IMR-90 (cell line): Measurements from ENCODE around the gene GNG7. TPM values are rescaled to one million over a fixed set of nuclear protein-coding genes. Genes with fewer than 3 reads are reported as not detected.

ENCODE experiments used
- ATAC-seq: fragments of 200-7000 bp; cut with Tn5 transposase; 2 replicates; pipeline ENCODE4 v1.9.1; 2020; ENCODE audit warnings: low read depth, mild to moderate bottlenecking, moderate library complexity
- BruUV-seq: library from RNA; stranded (reverse); fragments of 400-500 nt; replicated peaks from 2 replicates; lab custom pipeline; 2021; lab: Mats Ljungman, UMichigan
- CTCF ChIA-PET: fragments of 300-600 bp; formaldehyde crosslinking; extraction: SDS; loops from one replicate; lab custom pipeline; 2021; ENCODE audit warnings: antibody characterized with exemption; lab: Yijun Ruan, JAX
- POLR2A ChIA-PET: fragments of 300-600 bp; sonication (Branson Sonifier 250); formaldehyde crosslinking; loops from one replicate; lab custom pipeline; 2022; ENCODE audit warnings: antibody characterized with exemption; ENCODE audit not compliant: unreplicated experiment; lab: Charles Lee
- DNase-seq: peaks from one replicate; pipeline ENCODE4 v3.0.0; 2013
- H2AFZ ChIP-seq: replicated peaks from 2 replicates; pipeline ENCODE3; 2013; ENCODE audit warnings: low read length, mild to moderate bottlenecking; ENCODE audit not compliant: poor library complexity
- H2AK5ac ChIP-seq: 2 replicates; pipeline ENCODE4 v1.6.1; 2013; ENCODE audit warnings: low read depth, low read length, inconsistent platforms
- H2AK9ac ChIP-seq: replicated peaks from 2 replicates; pipeline ENCODE3; 2013; ENCODE audit warnings: mild to moderate bottlenecking, low read depth, low read length, moderate library complexity; ENCODE audit not compliant: poor library complexity
- H2BK120ac ChIP-seq: 2 replicates; pipeline ENCODE4 v1.6.1; 2013; ENCODE audit warnings: low read depth, low read length, inconsistent platforms
- H2BK15ac ChIP-seq: 3 replicates; pipeline ENCODE4 v1.6.1; 2013; ENCODE audit warnings: low read depth, low read length, inconsistent platforms
- H2BK20ac ChIP-seq: 2 replicates; pipeline ENCODE4 v1.6.1; 2013; ENCODE audit warnings: low read depth, mild to moderate bottlenecking, inconsistent platforms, low read length, moderate library complexity
- H2BK5ac ChIP-seq: 2 replicates; pipeline ENCODE4 v1.6.1; 2013; ENCODE audit warnings: mild to moderate bottlenecking, low read depth, low read length, inconsistent platforms; ENCODE audit not compliant: poor library complexity, severe bottlenecking
- H3K14ac ChIP-seq: replicated peaks from 2 replicates; pipeline ENCODE4 v1.6.1; 2013; ENCODE audit warnings: low read depth, low read length, inconsistent platforms
- H3K18ac ChIP-seq: 2 replicates; pipeline ENCODE4 v1.6.1; 2013; ENCODE audit warnings: low read depth, low read length, control low read depth
- H3K23ac ChIP-seq: 2 replicates; pipeline ENCODE4 v1.6.1; 2013; ENCODE audit warnings: low read depth, low read length, inconsistent platforms
- H3K27ac ChIP-seq: 2 replicates; pipeline ENCODE4 v1.5.1; 2013; ENCODE audit warnings: mild to moderate bottlenecking, control low read depth, low read length; ENCODE audit not compliant: insufficient read depth
- H3K27me3 ChIP-seq: 2 replicates; pipeline ENCODE4 v1.6.1; 2013; ENCODE audit warnings: low read length; ENCODE audit not compliant: control insufficient read depth, insufficient read depth
- H3K36me3 ChIP-seq: 2 replicates; pipeline ENCODE4 v1.6.1; 2013; ENCODE audit warnings: low read length, mixed read lengths; ENCODE audit not compliant: control insufficient read depth, insufficient read depth
- H3K4ac ChIP-seq: 2 replicates; pipeline ENCODE4 v1.6.1; 2013; ENCODE audit warnings: low read depth, low read length, inconsistent platforms
- H3K4me1 ChIP-seq: 2 replicates; pipeline ENCODE4 v1.6.1; 2013; ENCODE audit warnings: low read length, mixed read lengths; ENCODE audit not compliant: control insufficient read depth, insufficient read depth
- H3K4me2 ChIP-seq: 2 replicates; pipeline ENCODE4 v1.6.1; 2013; ENCODE audit warnings: low read depth, mild to moderate bottlenecking, control low read depth, low read length, moderate library complexity
- H3K4me3 ChIP-seq: 2 replicates; pipeline ENCODE4 v1.5.1; 2013; ENCODE audit warnings: low read depth, mild to moderate bottlenecking, control low read depth, low read length, moderate library complexity; ENCODE audit not compliant: insufficient read depth
- H3K56ac ChIP-seq: 2 replicates; pipeline ENCODE4 v1.6.1; 2013; ENCODE audit warnings: low read length, inconsistent platforms; ENCODE audit not compliant: insufficient read depth; ENCODE audit errors: extremely low read depth
- H3K79me1 ChIP-seq, 2 experiments: 2 replicates each; pipeline ENCODE4 v1.6.1; 2013; ENCODE audit warnings: low read length in 2 of 2, inconsistent platforms in 1 of 2, low read depth in 1 of 2
- H3K9ac ChIP-seq: 2 replicates; pipeline ENCODE4 v1.6.1; 2013; ENCODE audit warnings: low read depth, low read length, control low read depth
- H3K9me1 ChIP-seq: 2 replicates; pipeline ENCODE4 v1.6.1; 2013; ENCODE audit warnings: low read length, inconsistent platforms; ENCODE audit not compliant: insufficient read depth
- H3K9me3 ChIP-seq: 2 replicates; pipeline ENCODE4 v1.6.1; 2013; ENCODE audit warnings: low read length; ENCODE audit not compliant: control insufficient read depth, insufficient read depth
- H4K20me1 ChIP-seq: 2 replicates; pipeline ENCODE4 v1.6.1; 2013; ENCODE audit warnings: low read length, inconsistent platforms; ENCODE audit not compliant: insufficient read depth
- H4K5ac ChIP-seq: 2 replicates; pipeline ENCODE4 v1.6.1; 2013; ENCODE audit warnings: mild to moderate bottlenecking, low read depth, low read length, control low read depth
- H4K8ac ChIP-seq, 2 experiments: 2 replicates each; pipeline ENCODE4 v1.6.1; 2013; ENCODE audit warnings: low read depth in 2 of 2, low read length in 2 of 2, control low read depth in 1 of 2, inconsistent platforms in 1 of 2
- H4K91ac ChIP-seq: 2 replicates; pipeline ENCODE4 v1.6.1; 2013; ENCODE audit warnings: low read depth, low read length, inconsistent platforms; ENCODE audit not compliant: insufficient read depth
- FOS ChIP-seq: fragments of 150-350 bp; IDR thresholded peaks from 2 replicates; pipeline ENCODE4 v1.6.1; 2016; ENCODE audit warnings: low read depth, low read length
- MAZ ChIP-seq: IDR thresholded peaks from 2 replicates; pipeline ENCODE4 v1.6.1; 2012; ENCODE audit warnings: low read depth, mild to moderate bottlenecking, low read length, improper control_type of control experiment, moderate library complexity, borderline replicate concordance
- POLR2A ChIP-seq: IDR thresholded peaks from 2 replicates; pipeline ENCODE4 v1.6.1; 2012; ENCODE audit warnings: mild to moderate bottlenecking, low read depth, low read length
- RCOR1 ChIP-seq: IDR thresholded peaks from 2 replicates; pipeline ENCODE4 v1.6.1; 2012; ENCODE audit warnings: mild to moderate bottlenecking, low read length, improper control_type of control experiment; ENCODE audit not compliant: insufficient replicate concordance
- RFX5 ChIP-seq: IDR thresholded peaks from 2 replicates; pipeline ENCODE4 v1.8.0; 2012; ENCODE audit warnings: low read depth, mild to moderate bottlenecking, low read length, moderate library complexity
- WGBS, 2 experiments: methylation state at CpG; one replicate each; pipeline versions ENCODE4 v1.1.5 to v1.1.7; 2013; ENCODE audit warnings: missing lambda C conversion rate in 2 of 2; ENCODE audit not compliant: insufficient read length in 1 of 2; ENCODE audit errors: extremely low coverage in 2 of 2; 5-methylcytosine and 5-hydroxymethylcytosine counted together
- dilution Hi-C: fragments of 300-500 bp; cut with HindIII; formaldehyde crosslinking; loops from one replicate; pipeline ENCODE4 v1.14.3; 2018; ENCODE audit warnings: low sequenced_read_pairs; ENCODE audit not compliant: unreplicated experiment
- in situ Hi-C: fragments of 300-500 bp; cut with MboI; formaldehyde crosslinking; loops from 3 replicates; pipeline ENCODE4 v1.14.3; 2019; ENCODE audit warnings: low sequenced_read_pairs, inconsistent platforms, mixed read lengths
- intact Hi-C: fragments of 100-400 bp; cut with micrococcal nuclease; formaldehyde crosslinking; loops from 2 replicates; pipeline ENCODE4 v1.10.0; 2022
- polyA plus RNA-seq, 3 experiments: library from polyadenylated mRNA; depleted of rRNA; stranded (reverse); fragments of >200 nt; gene quantifications; 2 replicates each; pipeline ENCODE4 v1.2.3, GENCODE V29; 2012; ENCODE audit warnings: low replicate concordance in 1 of 3
- total RNA-seq: library from RNA; depleted of rRNA; stranded (reverse); fragments of >200 nt; gene quantifications from 2 replicates; pipeline ENCODE4 v1.2.3, GENCODE V29; 2012
- TF ChIP-seq, protein P1 (sequence below): fragments of 150-350 bp; IDR thresholded peaks from 2 replicates; pipeline ENCODE4 v1.6.1; 2016; ENCODE audit warnings: low read depth, mild to moderate bottlenecking, low read length, moderate library complexity, borderline replicate concordance
- TF ChIP-seq, protein P2 (sequence below): conservative IDR thresholded peaks from 2 replicates; pipeline ENCODE4 v1.5.1; 2012; ENCODE audit warnings: mild to moderate bottlenecking, low read depth, low read length, improper control_type of control experiment

GNG7 gene
- total and polyA plus RNA-seq, 2 of the 4 experiments (the other 2 are of a cell fraction) = under 0.01 to 0.21 TPM

DNA sequence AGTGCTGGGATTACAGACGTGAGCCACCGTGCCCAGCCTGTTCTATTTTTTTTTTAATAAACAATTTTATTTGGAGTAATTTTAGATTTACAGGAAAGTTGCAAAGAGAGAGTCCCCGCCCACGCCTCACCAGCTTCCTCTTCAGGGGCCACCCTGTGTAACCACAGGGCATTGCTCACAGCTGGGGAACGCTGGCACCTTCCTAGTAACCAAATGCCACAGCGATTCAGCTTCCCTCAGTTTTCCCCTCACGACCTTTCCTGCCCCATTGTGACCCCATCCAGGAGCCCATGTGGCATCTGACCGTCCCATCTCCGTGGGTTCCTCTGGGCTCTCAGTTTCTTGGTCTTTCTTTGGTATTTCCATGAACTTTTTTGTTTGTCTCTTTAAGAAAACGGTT lies 83.9 kb downstream of the GNG7 start:
- Histone ChIP-seq H3K9ac (no peak overlapping the region), H3K23ac (no peak overlapping the region), H4K5ac (no peak overlapping the region), H3K4ac (no peak overlapping the region), H3K36me3 (no peaks in the 10 kb centered on the region), H3K4me2 (no peak overlapping the region), H2BK120ac (no peak overlapping the region), H2AK5ac (no peak overlapping the region), H2AFZ (peak overlapping the region; percentile 63), H4K8ac (no peak overlapping the region), H3K9me3 (peaks cover 3% of the 10 kb centered on the region; the same call in 1 of the 2 replicates), H4K91ac (no peak overlapping the region), H3K14ac (no peak overlapping the region), H3K27me3 (peaks cover 2% of the 10 kb centered on the region; the same call in 1 of the 2 replicates), H2BK20ac (no peak overlapping the region), H3K27ac (no peak overlapping the region), H2BK5ac (no peak overlapping the region), H2AK9ac (no peak overlapping the region), H3K79me1 (no peaks in the 10 kb centered on the region), H3K18ac (no peak overlapping the region), H2BK15ac (no peak overlapping the region), H3K56ac (no peak overlapping the region), H3K4me3 (no peak overlapping the region), H4K20me1 (no peaks in the 10 kb centered on the region), H3K9me1 (0 out of 2 replicates have a peak, but pooled peaks cover 3% of the 10 kb centered on the region), H3K4me1 (peaks cover 3% of the 10 kb centered on the region)
- dilution Hi-C loops = no loop called here
- intact Hi-C loops = no loop called here
- peak; percentile 28 for DNase-seq
- in situ Hi-C loops = loop anchor here (10.0 kb wide), 1 partner anchor 344 kb away; no protein-coding TSS in a partner anchor
- ChIA-PET POLR2A (interaction anchor here (0.6 to 0.8 kb wide), 2 partner anchors 10 to 197 kb away, joined by 3 to 4 read pairs; no protein-coding TSS in a partner anchor), CTCF (no interaction called here)
- TF ChIP-seq MAZ (no peak), RFX5 (no peak), POLR2A (no peak), RCOR1 (no peak), FOS (no peak)
- TF ChIP-seq, protein P1, sequence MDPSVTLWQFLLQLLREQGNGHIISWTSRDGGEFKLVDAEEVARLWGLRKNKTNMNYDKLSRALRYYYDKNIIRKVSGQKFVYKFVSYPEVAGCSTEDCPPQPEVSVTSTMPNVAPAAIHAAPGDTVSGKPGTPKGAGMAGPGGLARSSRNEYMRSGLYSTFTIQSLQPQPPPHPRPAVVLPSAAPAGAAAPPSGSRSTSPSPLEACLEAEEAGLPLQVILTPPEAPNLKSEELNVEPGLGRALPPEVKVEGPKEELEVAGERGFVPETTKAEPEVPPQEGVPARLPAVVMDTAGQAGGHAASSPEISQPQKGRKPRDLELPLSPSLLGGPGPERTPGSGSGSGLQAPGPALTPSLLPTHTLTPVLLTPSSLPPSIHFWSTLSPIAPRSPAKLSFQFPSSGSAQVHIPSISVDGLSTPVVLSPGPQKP = no peak
- TF ChIP-seq, protein P2, sequence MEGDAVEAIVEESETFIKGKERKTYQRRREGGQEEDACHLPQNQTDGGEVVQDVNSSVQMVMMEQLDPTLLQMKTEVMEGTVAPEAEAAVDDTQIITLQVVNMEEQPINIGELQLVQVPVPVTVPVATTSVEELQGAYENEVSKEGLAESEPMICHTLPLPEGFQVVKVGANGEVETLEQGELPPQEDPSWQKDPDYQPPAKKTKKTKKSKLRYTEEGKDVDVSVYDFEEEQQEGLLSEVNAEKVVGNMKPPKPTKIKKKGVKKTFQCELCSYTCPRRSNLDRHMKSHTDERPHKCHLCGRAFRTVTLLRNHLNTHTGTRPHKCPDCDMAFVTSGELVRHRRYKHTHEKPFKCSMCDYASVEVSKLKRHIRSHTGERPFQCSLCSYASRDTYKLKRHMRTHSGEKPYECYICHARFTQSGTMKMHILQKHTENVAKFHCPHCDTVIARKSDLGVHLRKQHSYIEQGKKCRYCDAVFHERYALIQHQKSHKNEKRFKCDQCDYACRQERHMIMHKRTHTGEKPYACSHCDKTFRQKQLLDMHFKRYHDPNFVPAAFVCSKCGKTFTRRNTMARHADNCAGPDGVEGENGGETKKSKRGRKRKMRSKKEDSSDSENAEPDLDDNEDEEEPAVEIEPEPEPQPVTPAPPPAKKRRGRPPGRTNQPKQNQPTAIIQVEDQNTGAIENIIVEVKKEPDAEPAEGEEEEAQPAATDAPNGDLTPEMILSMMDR = no peak
- BruUV-seq = no TSS peak
- ATAC-seq = 0 out of 2 replicates have a peak, but pooled peaks have one; percentile 22
- no CpG with 5 or more reads among the region's 10 CpGs for WGBS, 2 experiments
